ENCODE data around the gene PTPRN2.

The PTPRN2 gene

DNA sequence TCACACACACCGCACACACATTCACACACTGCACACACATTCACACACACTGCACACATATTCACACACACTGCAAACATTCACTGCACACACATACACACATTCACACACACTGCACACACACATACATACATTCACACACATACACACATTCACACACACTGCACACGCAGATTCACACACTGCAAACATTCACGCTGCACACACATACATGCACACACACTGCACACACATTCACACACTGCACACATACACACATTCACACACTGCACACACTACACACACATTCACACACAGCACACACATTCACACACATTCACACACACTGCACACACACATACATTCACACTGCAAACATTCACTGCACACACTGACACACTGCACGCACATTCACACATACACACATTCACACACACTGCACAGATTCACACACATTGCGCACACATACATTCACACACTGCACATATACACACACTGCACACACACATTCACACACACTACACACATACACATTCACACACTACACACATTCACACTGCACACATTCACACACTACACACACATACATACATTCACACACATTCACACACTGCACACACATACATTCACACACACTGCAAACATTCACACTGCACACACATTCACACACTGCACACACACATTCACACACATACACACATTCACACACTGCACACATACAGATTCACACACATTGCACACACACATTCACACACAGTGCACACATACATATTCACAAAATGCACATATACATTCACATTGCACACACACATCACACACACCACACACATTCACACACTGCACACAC lies 325.1 kb downstream of the PTPRN2 start:
- no peak for TF ChIP-seq CTCF (IDR thresholded peaks at IDR 0.05)
- Histone ChIP-seq H3K4me3 (ENCODE audit: low read depth, low read length) (no peak overlapping the region), H3K27me3 (ENCODE audit: control insufficient read depth, insufficient read depth, low read length) (no peaks in the 10 kb centered on the region)

DNA sequence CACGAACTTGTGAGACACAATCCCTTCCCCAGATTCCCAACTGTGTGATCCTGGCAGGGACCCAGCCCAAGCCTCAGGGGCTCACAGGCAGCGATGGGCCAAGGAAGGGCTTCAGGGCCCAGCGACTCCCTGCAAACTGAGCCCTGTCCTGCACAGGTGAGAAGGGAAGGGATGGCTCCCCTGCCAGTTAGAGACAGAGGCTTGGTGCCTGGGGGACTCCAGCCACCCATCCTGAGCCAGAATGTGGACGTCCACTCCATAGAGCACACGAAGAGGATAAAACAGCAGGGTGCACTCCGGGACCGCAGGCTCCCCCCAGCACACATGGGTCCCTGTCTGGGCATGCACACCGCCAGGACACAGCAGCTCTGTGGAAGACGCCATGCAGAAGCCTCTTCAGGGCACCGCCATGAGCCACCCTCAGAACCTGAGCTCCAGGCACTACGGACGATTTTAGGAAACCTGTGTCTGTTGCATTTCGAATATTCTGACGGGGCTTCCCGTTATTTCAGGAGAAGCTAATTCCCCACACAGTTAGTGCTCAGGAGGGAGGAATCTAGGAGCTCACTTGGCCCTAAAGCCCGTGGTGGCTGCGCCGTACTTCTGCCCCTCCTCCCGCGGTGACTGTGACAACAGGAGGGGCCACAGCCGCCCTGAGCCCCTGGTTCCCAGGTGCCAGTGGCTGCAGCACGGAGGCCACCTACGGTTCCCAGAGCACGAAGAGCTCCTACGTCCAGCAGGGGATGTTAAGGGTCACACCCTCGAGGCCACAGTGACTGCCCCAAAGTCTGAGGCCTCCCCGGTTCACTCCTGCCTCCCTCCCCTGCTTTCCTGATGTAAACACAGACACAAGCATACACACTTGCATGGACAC lies 326.0 kb downstream of the PTPRN2 start:
- H3K79me2 ChIP-seq: no peaks in the 10 kb centered on the region
- H3K9me3 ChIP-seq (ENCODE audit: control insufficient read depth, low read length): no peaks in the 10 kb centered on the region
- no peak for TF ChIP-seq CTCF (IDR thresholded peaks at IDR 0.05)
- H3K4me1 ChIP-seq: no peaks in the 10 kb centered on the region
- no peak overlapping the region for H3K4me3 ChIP-seq (ENCODE audit: low read depth, low read length)
- no peak overlapping the region for H3K4me2 ChIP-seq (ENCODE audit: low read length)
- H2AFZ ChIP-seq: no peak overlapping the region
- H3K9ac ChIP-seq: no peak overlapping the region
- H3K27ac ChIP-seq: no peak overlapping the region
- H3K36me3 ChIP-seq (ENCODE audit: control insufficient read depth, insufficient read depth, low read length): no peaks in the 10 kb centered on the region
- no peaks in the 10 kb centered on the region for H3K27me3 ChIP-seq (ENCODE audit: control insufficient read depth, insufficient read depth, low read length)

More for the DNA sequence above, 325.1 kb downstream of the PTPRN2 start:
- H3K9ac ChIP-seq: no peak overlapping the region
- H3K4me2 ChIP-seq (ENCODE audit: low read length): no peak overlapping the region
- H3K27ac ChIP-seq: no peak overlapping the region
- H3K9me3 ChIP-seq (ENCODE audit: control insufficient read depth, low read length): no peaks in the 10 kb centered on the region
- no peaks in the 10 kb centered on the region for H3K36me3 ChIP-seq (ENCODE audit: control insufficient read depth, insufficient read depth, low read length)
- no peak overlapping the region for H2AFZ ChIP-seq
- H3K79me2 ChIP-seq: no peaks in the 10 kb centered on the region
- no peaks in the 10 kb centered on the region for H3K4me1 ChIP-seq

GRCh38 chr7:158260567-158261361 lies 326.9 kb downstream of the PTPRN2 start:
- Histone ChIP-seq H3K9me3 (ENCODE audit: control insufficient read depth, low read length) (no peaks in the 10 kb centered on the region), H3K4me2 (ENCODE audit: low read length) (no peak overlapping the region)
- TF ChIP-seq CTCF (IDR thresholded peaks at IDR 0.05): no peak

DNA sequence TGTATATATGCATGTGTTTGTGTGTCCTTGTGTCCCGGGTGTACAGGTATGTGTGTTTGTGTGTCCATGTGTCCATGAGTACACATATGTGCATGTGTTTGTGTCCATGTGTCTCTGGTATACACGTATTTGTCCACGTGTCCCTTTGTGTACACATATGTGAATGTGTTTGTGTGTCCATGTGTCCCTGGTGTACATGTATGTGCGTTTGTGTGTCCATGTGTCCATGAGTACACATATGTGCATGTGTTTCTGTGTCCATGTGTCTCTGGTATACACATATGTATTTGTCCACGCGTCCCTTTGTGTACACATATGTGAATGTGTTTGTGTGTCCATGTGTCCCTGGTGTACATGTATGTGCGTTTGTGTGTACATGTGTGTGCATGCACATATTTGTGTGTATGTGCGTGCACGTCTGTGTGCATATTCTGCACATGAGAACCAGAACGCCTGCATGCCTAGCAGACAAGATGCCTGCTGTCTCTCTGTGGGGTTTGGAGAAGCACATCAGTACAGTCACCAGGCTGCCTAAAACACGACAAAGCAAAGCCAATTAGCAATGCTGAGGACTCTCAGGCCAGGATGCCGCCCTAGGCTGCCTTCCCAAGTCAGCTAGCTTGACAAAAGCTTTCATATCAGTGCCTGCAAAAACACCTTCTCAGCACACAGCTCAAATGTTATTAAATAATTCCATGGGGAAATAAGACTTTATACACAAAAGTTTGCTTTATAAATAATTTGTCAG lies 327.8 kb downstream of the PTPRN2 start:
- Histone ChIP-seq H3K27me3 (ENCODE audit: control insufficient read depth, insufficient read depth, low read length) (no peaks in the 10 kb centered on the region), H3K9ac (no peak overlapping the region), H3K4me3 (ENCODE audit: low read depth, low read length) (no peak overlapping the region), H3K79me2 (no peaks in the 10 kb centered on the region), H3K4me2 (ENCODE audit: low read length) (no peak overlapping the region), H3K4me1 (no peaks in the 10 kb centered on the region), H3K36me3 (ENCODE audit: control insufficient read depth, insufficient read depth, low read length) (no peaks in the 10 kb centered on the region), H3K27ac (no peak overlapping the region), H2AFZ (no peak overlapping the region), H3K9me3 (ENCODE audit: control insufficient read depth, low read length) (no peaks in the 10 kb centered on the region)
- no peak for TF ChIP-seq CTCF (IDR thresholded peaks at IDR 0.05)

More at GRCh38 chr7:158260567-158261361, 326.9 kb downstream of the PTPRN2 start:
- no peak overlapping the region for H3K4me3 ChIP-seq (ENCODE audit: low read depth, low read length)
- H3K36me3 ChIP-seq (ENCODE audit: control insufficient read depth, insufficient read depth, low read length): no peaks in the 10 kb centered on the region
- no peaks in the 10 kb centered on the region for H3K4me1 ChIP-seq
- no peak overlapping the region for H3K9ac ChIP-seq
- H2AFZ ChIP-seq: no peak overlapping the region
- no peak overlapping the region for H3K27ac ChIP-seq
- H3K27me3 ChIP-seq (ENCODE audit: control insufficient read depth, insufficient read depth, low read length): no peaks in the 10 kb centered on the region
- H3K79me2 ChIP-seq: no peaks in the 10 kb centered on the region

Data from parathyroid adenoma (tissue), 2 donors.